Lower leg skin (tissue), 4 donors: Measurements from ENCODE around the gene SATL1. TPM values are rescaled to one million over a fixed set of nuclear protein-coding genes. Genes with fewer than 3 reads are reported as not detected.

ENCODE experiments used
- DNase-seq, 2 donors: peaks; one replicate each; pipeline ENCODE4 v3.0.0-alpha.2; 2019; ENCODE audit warnings: low spot score in 2 of 2
- H3K4me3 ChIP-seq: fragments of 200-600 bp; sonication (generic); 2 replicates; pipeline ENCODE4 v1.5.1; 2017; ENCODE audit warnings: mild to moderate bottlenecking, low read depth; ENCODE audit not compliant: poor library complexity, severe bottlenecking
- POLR2A ChIP-seq, 2 donors: fragments of 450-650 bp; IDR thresholded peaks; one replicate each; pipeline ENCODE4 v1.6.1; 2016 to 2017; ENCODE audit warnings: antibody characterized with exemption in 2 of 2, mild to moderate bottlenecking in 1 of 2, moderate library complexity in 1 of 2
- WGBS, 2 donors: methylation state at CpG; one replicate each; pipeline ENCODE4 v1.1.5; 2018; 5-methylcytosine and 5-hydroxymethylcytosine counted together
- intact Hi-C: fragments of 100-400 bp; cut with DNase I; formaldehyde crosslinking; loops from one replicate; pipeline ENCODE4 v1.15.0; 2023; ENCODE audit warnings: low total_unique reads
- total RNA-seq, 4 donors: library from RNA; depleted of rRNA; stranded (reverse); fragments of >200 nt; gene quantifications; one replicate each; pipeline ENCODE4 v1.1.0, GENCODE V29; 2016
- TF ChIP-seq, protein P1 (sequence below), 3 donors: fragments of 450-650 bp; IDR thresholded peaks; one replicate each; pipeline ENCODE4 v1.5.1; 2016; ENCODE audit warnings: antibody characterized with exemption in 3 of 3, mild to moderate bottlenecking in 3 of 3, moderate library complexity in 2 of 3

The SATL1 gene
- total RNA-seq, 4 donors from 2014 or later, result 0.10 TPM; not detected in 3

DNA sequence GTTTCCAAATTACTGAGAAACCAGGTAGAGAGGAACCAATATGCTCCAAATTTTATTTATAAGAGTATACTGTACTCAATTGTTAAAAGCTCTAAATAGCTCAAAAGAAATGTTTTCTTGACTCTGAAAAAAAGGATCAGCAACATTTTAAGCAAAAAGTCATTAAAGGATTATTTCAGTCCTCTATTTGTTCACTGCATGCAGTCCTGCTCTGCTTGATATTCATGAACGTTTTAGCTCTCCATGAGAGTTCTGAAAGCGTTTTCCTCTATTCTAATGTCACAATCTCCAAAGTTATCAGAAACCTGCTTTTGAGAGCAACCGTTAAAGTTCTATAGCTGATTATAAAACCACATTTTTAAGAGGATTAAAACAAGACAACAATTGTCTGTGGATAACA, 129.4 kb downstream of the SATL1 start:
- H3K4me3 ChIP-seq, result no peak overlapping the region
- 72 to 83% methylated on average over 3 of the region's 3 CpGs for WGBS, 2 donors
- no peak for DNase-seq
- intact Hi-C loops, result loop anchor here (10.0 kb wide), 1 partner anchor 431 kb away; no protein-coding TSS in a partner anchor
- no peak for TF ChIP-seq POLR2A (IDR thresholded peaks at IDR 0.05)
- TF ChIP-seq, protein P1, sequence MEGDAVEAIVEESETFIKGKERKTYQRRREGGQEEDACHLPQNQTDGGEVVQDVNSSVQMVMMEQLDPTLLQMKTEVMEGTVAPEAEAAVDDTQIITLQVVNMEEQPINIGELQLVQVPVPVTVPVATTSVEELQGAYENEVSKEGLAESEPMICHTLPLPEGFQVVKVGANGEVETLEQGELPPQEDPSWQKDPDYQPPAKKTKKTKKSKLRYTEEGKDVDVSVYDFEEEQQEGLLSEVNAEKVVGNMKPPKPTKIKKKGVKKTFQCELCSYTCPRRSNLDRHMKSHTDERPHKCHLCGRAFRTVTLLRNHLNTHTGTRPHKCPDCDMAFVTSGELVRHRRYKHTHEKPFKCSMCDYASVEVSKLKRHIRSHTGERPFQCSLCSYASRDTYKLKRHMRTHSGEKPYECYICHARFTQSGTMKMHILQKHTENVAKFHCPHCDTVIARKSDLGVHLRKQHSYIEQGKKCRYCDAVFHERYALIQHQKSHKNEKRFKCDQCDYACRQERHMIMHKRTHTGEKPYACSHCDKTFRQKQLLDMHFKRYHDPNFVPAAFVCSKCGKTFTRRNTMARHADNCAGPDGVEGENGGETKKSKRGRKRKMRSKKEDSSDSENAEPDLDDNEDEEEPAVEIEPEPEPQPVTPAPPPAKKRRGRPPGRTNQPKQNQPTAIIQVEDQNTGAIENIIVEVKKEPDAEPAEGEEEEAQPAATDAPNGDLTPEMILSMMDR (IDR thresholded peaks at IDR 0.05), result no peak

DNA sequence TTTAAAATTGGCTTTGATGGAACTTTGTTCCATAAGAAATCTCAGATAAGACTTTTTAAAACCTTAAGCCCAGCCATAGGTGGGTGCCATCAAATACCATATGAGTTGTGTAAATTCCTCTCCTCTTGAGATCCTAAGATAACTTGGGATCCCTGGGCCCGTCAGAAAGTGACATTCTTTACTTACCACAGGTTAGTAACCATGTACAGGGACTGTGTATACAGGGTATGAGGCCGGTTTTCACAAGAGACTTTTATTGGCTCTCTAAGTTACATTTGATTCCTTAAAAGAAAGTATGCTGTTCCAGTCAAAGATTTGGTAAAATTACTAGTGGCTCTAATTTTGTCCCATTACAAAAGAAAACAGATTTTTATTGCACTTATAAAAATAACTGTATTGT, 129.8 kb downstream of the SATL1 start:
- 60 to 85% methylated on average over 2 of the region's 2 CpGs for WGBS, 2 donors
- TF ChIP-seq, protein P1 (IDR thresholded peaks at IDR 0.05), result no peak
- no peak for TF ChIP-seq POLR2A (IDR thresholded peaks at IDR 0.05)
- no peak for DNase-seq
- intact Hi-C loops, result loop anchor here (10.0 kb wide), 1 partner anchor 431 kb away; no protein-coding TSS in a partner anchor
- H3K4me3 ChIP-seq, result no peak overlapping the region

DNA sequence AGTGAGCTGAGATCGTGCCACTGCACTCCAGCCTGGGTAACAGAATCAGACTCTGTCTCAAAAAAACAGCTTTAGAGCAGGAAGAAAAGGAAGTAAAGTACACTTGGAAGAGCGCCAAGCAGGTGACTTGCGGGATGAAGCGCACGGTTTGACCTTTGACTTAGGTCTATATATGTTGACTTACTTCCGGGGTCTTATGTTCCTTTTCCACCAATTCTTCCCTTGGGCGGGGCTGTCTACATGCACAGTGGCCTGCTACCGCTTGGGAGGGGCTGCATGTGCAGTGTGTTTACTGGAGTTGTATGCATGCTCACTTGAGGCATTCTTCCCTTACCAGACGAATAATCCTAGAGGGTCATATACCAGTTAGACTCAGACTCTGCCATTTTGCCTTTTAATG, 131.3 kb downstream of the SATL1 start:
- no peak for TF ChIP-seq POLR2A (IDR thresholded peaks at IDR 0.05)
- TF ChIP-seq, protein P1 (IDR thresholded peaks at IDR 0.05), result no peak
- DNase-seq, result no peak
- H3K4me3 ChIP-seq, result no peak overlapping the region
- WGBS, 2 donors, result 64 to 67% methylated on average over 9 of the region's 9 CpGs
- intact Hi-C loops, result loop anchor here (10.0 kb wide), 1 partner anchor 433 kb away; no protein-coding TSS in a partner anchor

DNA sequence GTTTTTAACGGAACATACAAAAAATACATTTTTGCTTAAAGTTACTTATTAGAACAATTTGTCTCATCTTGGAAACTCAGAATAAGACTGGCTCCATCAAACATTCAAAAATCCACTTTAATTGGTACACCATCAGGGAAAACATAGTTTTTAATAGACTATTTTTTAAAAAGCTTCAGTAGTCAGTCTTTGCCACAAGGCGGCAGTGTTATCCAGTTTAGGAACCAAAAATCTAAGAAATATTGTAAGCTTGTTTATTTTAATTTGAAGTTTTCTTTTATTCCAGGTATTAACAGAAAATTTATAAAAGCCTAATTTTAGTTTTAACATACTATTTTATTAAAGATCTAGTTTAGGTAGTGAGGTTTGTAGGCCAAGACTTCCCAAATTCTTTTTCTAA, 132.2 kb downstream of the SATL1 start:
- TF ChIP-seq, protein P1 (IDR thresholded peaks at IDR 0.05), result no peak
- TF ChIP-seq POLR2A (IDR thresholded peaks at IDR 0.05), result no peak
- no peak for DNase-seq
- WGBS, 2 donors, result 29 to 33% methylated on average over 2 of the region's 2 CpGs
- intact Hi-C loops, result loop anchor here (10.0 kb wide), 1 partner anchor 433 kb away; no protein-coding TSS in a partner anchor
- H3K4me3 ChIP-seq, result no peak overlapping the region

DNA sequence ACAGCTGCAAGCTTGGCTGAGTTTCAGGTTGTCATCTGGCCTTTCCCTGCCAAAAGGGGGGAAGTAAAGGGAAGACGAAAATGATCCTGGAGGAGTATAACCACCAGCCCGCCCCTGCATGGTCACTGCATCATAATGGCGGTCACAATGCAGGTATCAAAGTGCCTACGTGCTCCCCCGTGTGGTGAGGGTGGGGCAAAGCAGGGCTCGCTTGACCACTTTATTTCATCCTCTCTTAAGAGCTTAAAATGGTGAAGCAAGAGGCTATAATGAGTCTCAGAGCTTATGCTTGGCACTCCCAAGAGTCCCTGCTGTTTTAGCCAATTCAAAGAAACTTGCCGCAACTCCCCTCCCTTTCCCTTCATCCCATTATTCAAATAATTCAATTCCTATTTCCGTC, 134.3 kb downstream of the SATL1 start:
- no peak overlapping the region for H3K4me3 ChIP-seq
- TF ChIP-seq POLR2A (IDR thresholded peaks at IDR 0.05), result no peak
- TF ChIP-seq, protein P1 (IDR thresholded peaks at IDR 0.05), result no peak
- intact Hi-C loops, result no loop called here
- no peak for DNase-seq
- WGBS, 2 donors, result 54 to 65% methylated on average over 8 of the region's 8 CpGs

DNA sequence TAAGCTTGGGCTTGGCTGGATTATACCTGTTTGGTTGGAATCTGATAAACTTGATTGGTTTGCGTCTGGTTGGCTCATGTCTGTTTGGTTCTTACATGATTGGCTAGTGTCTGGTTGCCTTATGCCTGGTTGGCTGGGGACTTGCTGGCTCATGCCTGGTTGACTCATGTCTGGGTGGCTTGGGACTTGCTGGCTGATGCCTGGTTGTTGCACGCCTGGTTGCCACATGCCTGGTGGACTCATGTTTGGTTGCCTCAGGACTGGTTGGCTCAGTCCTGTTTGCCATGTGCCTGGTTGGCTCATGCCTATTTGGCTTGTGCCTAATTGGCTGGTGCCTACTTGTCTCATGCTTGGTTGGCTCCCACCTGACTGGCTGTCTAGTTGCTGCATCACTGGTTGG, 135.4 kb downstream of the SATL1 start:
- WGBS, 2 donors, result 40 to 47% methylated on average over 1 to 2 of the region's 2 CpGs
- no peak overlapping the region for H3K4me3 ChIP-seq
- TF ChIP-seq, protein P1 (IDR thresholded peaks at IDR 0.05), result no peak
- TF ChIP-seq POLR2A (IDR thresholded peaks at IDR 0.05), result no peak
- intact Hi-C loops, result no loop called here
- no peak for DNase-seq
